NCI-H1694 treated with DMSO at 0.1 percent for 48 hours (cell line): ENCODE data around the gene STK32B.

Experiments
- DNase-seq: peaks from one replicate; lab custom pipeline; 2025; lab: John Stamatoyannopoulos, UW

STK32B gene

DNA sequence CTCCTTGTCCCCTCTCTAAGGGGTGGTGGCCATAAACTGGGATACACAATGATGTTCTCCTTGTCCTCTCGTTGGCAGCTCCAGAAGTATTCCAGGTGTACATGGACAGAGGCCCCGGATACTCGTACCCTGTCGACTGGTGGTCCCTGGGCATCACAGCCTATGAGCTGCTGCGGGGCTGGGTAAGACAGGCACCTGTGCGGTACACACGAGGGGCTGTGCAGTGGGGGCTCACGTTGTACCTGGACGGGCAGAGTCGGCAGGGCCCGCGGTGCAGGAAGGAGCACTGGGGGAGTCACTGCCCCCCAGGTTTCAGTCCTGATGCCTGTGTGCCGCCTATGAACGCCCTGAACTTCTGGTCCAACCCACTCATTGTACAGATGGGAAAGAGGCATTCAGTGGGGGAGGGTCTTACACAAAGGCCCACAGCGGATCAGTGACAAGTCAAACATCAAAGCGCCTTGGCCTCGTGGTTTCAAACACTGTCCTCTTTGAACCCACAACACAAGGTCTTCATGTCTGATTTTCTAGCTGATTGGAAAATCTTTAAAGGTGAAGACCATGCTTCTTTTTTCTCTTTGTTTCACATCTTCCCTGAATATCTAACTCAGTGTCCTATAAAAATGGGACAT, 395.4 kb downstream of the STK32B start:
- DNase-seq, result no peak

DNA sequence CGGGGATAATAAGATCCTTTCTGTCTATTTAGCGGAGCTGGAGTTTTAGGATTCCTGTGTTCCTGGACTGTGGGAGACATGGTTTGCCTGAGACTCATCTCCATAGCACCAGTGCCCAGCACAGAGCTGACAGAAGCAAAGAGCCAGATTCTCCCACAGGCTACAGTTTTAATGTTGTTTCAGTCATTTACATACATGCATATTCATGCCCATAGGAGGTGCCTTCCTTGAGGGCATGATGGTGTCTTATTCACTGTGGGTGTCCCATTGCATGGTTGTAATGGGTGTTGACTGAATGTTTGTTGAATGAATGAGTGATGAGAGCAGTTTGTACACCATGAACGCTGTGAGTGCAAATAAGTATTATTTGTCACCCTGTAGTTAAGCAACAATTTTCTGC, 396.5 kb downstream of the STK32B start:
- no peak for DNase-seq

DNA sequence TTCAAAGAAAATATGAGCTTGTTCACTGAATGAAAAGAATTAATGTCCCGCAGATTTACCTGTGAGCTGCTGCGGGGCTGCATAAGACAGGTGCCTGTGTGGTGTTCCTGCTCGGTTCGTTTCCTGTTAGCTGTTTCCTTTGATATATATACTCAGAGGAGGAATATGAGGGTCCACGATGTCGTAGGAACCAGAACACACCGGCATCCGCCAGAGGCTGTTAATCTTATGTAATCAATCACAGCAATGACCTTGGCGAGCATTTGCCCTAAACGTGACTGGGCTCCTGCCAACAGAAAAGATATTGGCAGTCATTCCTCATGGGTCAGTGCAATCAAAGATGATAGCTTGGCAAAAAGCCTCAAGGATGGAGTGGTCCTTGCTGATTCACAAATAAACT, 396.9 kb downstream of the STK32B start:
- DNase-seq, result no peak

DNA sequence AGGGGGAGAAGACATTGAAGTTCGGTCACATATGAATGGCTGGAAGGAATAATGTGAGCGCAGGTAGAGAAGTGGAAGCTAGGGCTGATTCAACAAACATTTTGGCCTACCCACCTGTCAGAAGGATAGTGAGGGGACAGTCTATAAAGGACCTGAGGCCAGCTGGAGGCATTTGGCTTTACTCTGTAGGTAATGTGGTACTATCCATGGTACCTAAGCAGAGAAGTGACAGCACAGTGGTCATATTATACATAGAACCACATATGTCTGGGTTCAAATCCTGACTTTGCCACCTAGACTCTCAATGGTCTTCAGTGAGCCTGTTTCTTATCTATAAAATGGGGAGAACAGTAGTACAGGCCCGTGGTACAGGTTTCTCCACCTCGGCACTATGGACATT, 400.0 kb downstream of the STK32B start:
- no peak for DNase-seq

DNA sequence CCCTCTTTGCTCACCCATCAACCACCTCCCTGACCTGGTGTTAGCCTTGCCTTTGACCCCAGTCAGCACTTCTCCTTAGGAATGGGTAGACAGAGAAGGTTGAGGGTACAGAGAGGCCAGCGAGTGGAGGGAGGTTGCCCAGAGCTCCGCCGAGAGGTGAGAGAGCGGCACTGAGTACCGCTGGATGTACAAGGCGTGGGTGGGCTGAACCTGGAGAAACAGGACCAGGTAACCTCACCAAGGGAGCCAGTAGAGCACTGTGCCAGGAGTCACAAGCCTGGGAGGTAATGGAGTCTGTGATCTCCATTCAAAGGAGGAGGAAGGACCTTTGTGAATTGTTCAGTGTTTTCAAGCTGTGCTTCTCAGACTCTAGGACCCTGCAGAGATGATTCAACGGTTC, 400.9 kb downstream of the STK32B start:
- DNase-seq, result no peak

DNA sequence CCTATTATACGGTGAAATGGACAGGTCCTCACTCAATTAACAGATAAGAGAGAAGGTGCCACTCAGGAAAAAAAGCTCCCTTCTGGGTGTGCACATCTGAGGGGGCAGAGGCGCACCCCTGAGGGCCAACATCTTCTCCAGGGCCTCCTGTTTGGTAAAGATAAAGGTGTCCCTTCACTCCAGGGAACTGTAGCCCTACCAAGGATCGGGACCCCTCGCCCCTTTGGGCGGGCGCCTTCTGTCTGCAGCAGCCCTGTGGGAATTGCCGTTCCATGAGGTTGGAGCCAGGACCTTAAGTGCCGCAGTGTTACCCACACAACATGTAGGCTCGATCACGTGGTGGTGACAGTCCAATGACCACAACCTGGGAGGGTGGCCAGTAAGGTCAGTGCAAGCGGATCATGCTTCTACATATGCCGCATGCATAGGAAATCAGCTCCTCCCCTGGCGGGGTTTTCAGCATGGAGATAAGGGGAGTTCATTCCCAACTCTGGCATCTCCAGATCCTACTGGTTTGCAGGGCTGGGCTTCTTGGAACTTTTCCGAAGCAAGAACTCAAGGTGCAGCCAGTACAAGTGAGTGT, 403.8 kb downstream of the STK32B start:
- no peak for DNase-seq

DNA sequence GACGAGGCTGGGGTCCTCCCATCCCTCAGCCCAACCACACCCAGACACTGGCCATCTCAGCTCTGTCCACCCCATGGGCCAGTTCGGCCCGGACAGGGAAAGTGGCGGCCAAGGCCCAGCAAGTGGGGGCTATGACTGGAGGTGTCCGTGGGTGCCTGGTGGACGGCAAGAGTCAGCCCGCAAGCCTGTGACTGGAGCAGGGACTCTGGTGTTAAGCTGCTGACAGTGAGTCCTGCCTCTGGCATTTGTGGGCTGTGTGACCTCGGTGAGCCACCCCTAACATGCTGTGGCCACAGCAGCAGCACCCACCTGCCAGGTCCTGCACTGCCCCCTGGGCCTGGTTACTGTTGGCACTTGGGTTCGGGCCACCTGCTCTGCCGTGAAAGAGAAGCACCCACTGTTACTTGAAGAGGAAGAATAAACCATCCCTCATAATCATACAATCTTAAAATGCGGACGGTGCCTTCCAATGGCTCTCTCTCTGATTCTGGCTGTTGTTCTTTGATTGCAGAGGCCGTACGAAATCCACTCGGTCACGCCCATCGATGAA, 405.1 kb downstream of the STK32B start:
- DNase-seq, result no peak

DNA sequence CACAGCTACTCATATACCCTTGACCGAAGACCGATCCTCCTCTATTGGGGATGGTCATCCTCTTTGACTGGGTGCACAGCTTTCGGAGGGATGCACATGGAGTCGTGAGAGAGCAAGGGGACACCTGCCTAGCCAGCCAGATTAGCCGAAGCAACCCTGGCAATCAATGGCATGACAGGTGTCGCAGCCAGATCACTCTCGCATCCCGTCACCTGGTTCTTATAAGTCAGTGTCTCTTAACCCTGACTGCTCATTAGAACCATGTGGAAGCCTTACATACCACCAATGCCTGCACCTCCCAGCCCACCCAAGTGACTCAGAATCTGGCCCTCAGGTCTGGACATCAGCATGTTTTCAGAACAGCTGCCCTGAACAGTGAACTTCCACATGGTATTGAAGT, 407.4 kb downstream of the STK32B start:
- DNase-seq, result no peak

DNA sequence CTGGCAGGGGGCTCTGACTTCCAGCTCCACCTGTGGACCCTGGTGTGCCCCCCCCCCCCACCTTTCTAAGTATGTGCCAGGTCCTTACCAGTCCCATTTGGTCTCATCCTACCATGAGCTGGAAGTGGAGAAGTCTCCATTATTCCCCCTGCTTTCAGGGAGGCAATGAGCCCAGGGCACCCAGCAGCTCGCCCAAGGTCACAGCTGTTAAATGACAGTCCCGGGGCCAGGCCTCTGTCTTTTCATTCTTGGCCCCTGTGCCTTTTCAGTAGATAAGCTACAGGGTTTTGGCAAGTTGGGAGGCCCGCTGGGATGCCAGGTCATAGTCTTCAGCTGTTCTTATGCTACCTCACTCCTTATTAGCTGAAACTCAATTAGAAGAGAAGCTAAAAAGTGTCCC, 408.0 kb downstream of the STK32B start:
- DNase-seq, result no peak

DNA sequence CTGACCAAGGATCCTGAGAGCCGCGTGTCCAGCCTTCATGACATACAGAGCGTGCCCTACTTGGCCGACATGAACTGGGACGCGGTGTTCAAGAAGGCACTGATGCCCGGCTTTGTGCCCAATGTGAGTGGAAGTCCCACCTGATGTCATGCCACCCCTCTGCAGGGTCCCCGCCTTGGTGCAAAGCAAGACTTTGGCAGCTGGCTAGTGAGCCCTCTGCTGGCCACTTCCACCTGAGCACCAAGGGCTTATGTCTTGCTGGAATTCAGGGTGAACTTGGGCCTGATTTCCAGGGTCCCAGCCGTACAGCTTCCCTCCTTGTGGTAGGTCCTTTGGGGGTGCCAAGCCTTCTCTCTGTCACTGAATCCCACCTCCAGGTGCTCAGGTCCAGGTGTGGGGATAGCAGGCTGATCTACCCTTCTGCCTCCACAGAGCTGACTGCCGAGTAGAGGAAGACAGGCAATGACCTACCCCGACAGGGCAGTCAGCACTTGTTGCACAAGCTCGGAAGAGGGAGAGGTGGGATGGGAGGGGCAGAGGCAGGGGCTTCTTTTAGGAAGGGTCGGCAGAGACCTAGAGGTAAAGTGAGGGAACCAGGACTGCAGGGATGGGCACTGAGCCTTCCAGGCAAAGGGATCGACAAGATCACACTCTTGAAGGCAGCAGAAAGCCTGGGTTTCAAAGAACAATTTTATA, 409.0 kb downstream of the STK32B start:
- DNase-seq, result no peak

DNA sequence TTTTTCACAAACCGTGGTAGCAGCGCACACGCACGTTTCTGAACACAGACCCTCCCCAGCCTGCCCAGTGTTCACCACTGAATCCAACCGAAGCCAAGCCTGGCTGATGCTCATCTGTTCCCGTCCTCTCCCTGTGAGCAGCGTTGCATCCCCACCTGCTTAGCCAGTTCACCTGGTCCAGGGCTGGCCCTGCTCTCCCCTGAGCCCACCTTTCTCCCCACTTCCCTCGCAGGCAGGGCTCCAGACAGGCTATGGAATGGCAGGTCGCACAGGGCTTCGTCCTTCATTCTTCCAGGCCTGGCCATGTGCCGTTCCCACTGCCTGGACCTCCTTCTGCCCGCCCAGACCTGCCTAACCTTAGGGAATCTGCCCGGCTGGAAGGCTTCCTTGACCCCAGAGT, 410.2 kb downstream of the STK32B start:
- DNase-seq, result no peak

DNA sequence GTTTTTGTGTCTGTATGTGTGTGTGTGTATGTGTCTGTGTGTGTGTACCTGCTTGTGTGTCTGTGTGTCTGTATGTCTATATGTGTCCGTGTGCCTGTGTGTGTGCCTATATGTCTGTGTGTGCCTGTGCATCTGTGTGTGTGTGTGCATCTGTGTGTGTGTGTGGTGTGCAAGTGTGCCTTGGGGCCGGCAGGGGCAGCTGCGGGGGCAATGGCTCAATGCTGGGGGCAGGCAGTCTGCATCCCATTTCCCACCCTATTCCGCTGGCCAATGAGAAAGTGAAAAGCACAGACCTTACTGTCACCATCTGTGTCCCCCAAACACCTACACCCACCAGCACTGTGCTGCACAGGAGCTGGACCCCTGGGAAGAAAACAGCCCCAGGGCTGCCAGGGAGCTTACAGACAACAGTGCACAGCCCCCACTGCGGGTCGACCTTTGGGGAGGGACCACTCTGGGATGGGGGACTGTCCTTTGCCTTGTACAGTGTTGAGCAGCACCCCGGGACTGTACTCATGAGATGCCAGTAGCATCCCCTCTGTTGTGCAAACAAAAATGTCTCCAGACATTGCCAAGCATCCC, 411.1 kb downstream of the STK32B start:
- DNase-seq, result no peak

DNA sequence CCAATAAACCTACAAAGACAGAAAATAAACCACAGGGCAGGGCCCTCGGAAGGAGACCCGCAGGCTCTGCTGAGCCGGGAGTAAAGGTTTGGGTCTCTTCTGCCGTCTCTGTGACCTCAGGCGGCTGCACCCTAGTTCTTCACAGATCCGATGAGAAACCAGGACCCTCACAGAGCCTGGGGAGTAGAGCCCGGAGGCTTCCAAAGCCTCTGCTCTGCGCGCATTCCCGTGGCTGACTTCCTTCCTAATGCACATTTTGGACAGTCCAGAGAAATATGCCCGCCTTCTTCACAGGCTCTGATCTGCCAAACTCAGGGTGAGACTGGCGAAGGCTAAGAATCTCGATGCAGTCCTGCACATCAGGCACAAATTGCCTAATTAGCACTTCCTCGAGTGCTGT, 411.6 kb downstream of the STK32B start:
- DNase-seq, result no peak

DNA sequence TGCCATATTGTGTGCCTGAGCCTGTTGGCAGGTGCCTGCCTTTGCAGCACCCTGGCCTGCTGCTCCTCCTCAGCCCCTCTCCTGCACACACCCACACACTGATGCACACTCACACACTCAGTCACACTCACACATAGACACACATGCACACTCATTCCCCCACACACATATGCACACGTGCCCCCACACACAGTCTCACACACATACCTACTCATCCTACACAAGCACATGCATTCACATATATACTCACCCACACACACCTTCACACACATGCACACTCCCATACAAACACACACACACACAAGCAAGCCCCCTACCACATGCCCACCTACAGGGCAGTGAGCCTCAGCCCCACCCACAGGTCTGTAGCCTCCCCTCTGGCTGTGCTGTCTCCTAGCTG, 412.1 kb downstream of the STK32B start:
- no peak for DNase-seq

DNA sequence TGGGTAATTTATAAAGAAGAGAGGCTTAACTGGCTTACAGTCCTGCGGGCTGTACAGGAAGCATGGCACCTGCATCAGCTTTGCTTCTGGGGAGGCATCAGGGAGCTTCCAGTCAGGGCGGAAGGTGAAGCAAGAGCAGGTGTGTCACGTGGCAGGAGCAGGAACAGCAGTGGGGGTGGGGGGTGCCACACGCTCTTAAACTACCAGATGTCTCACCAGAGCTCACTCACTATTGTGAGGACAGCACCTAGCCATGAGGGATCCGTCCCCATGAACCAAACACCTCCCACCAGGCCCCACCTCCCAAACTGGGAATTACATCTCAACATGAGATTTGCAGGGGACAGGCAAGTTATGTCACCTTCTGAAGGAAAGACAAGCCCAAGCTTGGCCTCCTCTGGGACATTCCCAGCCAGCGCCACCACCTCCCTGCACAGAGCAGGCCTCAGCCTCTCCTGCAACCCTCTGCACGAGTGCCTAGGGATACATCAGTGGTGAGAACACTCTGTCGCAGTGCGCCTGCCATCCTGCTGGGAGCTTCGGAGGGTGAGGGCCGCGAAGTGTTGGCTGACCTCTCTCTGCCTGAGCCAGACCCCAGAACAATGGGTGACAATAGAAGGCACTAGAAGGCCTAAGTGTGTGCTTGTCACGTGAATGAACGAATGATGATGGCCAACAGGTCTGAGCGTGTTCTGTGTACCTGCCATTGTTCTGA, 412.8 kb downstream of the STK32B start:
- DNase-seq, result no peak

DNA sequence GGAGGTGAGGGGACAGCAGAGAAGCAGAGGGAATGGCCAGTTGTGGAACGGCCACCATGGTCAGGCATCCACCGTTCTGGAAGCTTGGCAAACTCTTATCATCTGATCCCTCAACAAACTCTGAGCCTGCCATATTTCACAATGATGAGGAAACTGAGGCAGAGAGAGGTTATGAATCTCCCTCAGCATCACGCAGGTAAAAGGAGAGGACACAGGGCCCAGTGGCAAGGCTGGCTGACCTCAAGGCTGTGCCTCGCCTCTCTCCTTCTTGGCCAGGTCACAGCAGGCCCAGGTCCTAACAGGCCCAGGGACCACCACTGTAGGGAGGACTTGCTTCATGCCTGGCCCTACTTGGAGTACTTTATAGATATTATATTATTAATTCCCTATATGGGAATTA, 414.2 kb downstream of the STK32B start:
- no peak for DNase-seq

DNA sequence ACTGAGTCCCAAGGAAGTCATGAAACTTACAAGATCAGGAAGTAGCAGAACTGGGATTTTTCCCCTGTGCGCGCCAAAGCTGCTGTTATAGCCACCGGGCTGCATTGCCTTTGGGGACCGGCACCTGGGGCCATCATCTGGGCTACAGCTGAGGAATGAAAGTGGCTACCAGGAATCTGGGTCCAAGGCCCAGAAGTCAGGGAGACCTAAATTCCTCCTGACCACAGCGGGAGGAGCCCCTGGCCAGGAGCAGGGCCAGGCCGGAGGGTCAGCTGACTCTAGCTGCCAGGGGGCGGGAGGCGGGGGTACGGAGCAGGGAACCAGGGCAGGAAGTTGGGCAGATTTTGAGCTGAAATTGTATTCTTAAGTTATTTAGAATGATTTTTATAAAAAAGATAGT, 414.7 kb downstream of the STK32B start:
- no peak for DNase-seq

DNA sequence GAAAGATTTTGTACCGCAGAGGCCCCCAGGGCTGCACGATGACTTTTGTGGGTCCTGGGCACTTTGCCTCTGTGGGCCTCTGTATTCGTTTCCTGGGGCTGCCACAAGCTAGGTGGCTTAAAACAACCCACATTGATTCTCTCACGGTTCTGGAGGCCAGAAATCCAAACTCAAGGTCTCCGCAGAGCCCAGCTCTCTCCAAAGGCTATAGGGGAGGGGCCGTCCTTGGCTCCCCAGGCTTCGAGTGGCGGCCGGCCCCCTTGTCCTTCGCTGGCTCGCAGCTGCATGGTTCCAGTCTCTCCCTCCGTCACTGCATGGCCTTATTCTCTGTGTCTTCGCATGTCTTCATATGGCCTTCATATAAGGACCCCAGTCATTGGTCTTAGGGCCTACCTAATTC, 415.8 kb downstream of the STK32B start:
- DNase-seq, result no peak

DNA sequence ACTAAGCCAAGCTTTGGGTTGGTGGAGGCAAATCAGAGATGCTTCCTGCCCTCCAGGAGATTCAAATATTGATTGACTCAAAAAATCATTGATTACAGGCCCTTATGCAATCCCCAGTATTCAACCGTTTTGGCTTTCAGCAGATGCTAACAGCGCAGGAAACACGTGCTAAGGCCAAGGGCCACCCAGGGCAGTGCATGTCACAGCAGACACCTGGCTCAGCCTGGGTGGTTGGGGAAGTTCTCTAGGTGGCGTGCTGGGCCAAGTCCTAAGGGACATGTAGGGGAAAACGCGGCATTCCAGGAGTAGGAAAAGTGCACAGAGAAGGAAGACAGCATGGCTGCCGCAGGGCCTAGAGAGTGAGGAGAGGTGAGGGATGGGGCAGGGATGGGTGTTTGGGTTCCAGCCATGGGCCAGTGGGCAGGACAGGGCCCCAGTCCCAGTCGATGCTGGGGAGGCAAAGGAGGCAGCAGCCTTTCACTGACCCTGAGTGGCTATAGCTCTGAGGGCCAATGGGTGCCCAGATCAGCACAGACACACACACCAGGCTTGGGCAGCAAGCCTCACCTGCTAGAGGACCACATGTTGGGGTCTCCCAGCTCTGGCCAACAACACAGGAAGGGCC, 418.0 kb downstream of the STK32B start:
- DNase-seq, result no peak

DNA sequence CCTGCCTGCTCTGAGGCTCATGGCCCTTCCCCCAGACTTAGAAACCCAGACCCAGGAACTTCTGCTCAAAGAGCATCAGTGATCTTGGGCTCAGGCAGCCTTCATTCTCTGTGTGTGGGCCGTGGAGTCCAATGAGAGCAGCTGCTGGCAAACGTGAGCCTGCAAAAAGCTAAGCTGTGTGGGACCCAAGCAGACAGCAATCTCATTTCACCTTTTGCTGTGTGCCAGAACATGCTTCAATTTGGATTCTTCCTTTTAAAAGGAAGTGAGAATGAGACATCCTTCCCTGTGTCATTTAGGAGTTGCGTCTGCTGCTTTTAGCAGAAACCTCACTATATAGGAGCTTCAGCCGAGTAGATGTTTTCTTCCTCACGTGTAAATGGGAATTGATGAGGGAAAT, 418.6 kb downstream of the STK32B start:
- no peak for DNase-seq

DNA sequence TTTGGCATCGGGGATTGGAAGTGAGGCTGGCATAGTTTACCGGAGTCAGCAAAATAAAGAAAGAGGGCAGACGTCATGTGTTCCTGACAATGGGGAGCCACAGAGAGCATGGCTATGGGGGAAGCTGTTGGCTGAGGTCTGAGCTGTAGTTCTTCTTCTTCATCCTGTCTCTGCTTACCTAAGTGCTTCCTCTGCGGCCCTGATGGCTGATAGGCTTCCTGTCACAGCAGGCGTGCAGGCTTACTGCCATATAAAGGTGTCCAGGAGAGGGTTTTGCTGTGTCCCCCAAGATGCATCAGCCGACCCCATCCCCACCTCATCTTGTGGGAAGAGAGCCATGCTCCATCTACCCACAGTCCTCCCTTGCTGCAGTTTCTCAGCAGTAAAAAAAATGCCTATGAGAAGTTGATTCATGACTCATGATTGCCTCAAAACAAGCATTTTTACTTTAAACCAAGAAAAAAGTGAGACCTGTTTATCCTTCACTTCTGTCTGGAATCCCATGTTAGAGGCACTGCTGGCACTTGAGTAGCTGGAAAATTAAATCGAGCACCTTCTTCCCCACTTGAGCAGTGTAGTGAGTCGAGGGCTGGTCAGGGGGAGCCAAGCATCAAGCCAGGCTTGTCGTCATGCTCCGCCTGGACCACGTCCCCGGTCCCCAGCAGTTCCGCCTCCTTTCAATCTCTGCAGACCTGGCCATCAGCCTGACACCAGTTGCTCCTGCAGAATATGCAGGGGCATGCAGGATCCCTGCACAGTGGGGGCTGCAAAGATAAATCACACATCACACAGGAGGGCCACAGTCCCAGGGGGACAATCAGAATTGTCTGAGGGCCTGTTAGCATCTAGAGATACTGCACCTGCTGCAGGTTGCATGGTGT, 419.3 kb downstream of the STK32B start:
- DNase-seq, result no peak
